Neural cell (in vitro differentiated cells): ENCODE results near the gene SHISA3.

Experiments
- EZH2 ChIP-seq: fragments of 200-600, 300-800 bp; shearing (Covaris generic), sonication (generic); IDR thresholded peaks from 2 replicates; pipeline ENCODE4 v1.6.1; 2014; ENCODE audit warnings: antibody characterized with exemption, low read length, borderline replicate concordance, mild to moderate bottlenecking; ENCODE audit not compliant: insufficient read depth, poor library complexity, severe bottlenecking
- TF ChIP-seq, protein P1 (sequence below): fragments of 450-650 bp; IDR thresholded peaks from 2 replicates; pipeline ENCODE4 v1.5.1; 2014; ENCODE audit warnings: antibody characterized with exemption, mild to moderate bottlenecking, moderate library complexity; ENCODE audit not compliant: poor library complexity, severe bottlenecking
- TF ChIP-seq, protein P2 (sequence below): IDR thresholded peaks from 2 replicates; pipeline ENCODE4 v1.6.1; 2012; ENCODE audit warnings: borderline replicate concordance

DNA sequence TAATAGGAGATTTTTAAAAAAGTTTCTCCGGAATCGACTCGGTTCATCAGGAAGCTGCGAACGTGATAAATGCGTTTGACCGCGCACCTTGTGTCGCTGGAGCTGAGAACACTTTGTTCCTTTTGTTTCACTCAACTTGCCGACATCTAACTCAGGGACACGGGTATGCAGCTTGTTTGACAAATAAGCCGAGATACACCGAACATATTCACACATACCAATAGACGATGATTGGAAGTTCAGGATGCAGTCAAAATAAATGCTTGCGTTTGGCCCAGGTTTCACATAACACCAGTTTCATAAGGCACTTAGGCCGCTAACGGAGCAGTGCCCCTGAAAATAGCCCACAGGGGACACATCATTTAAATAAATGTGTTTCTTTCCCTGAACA is 932 bp upstream of the SHISA3 start:
- TF ChIP-seq, protein P1, sequence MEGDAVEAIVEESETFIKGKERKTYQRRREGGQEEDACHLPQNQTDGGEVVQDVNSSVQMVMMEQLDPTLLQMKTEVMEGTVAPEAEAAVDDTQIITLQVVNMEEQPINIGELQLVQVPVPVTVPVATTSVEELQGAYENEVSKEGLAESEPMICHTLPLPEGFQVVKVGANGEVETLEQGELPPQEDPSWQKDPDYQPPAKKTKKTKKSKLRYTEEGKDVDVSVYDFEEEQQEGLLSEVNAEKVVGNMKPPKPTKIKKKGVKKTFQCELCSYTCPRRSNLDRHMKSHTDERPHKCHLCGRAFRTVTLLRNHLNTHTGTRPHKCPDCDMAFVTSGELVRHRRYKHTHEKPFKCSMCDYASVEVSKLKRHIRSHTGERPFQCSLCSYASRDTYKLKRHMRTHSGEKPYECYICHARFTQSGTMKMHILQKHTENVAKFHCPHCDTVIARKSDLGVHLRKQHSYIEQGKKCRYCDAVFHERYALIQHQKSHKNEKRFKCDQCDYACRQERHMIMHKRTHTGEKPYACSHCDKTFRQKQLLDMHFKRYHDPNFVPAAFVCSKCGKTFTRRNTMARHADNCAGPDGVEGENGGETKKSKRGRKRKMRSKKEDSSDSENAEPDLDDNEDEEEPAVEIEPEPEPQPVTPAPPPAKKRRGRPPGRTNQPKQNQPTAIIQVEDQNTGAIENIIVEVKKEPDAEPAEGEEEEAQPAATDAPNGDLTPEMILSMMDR: no peak
- TF ChIP-seq EZH2: peak; percentile 12
- TF ChIP-seq, protein P2, sequence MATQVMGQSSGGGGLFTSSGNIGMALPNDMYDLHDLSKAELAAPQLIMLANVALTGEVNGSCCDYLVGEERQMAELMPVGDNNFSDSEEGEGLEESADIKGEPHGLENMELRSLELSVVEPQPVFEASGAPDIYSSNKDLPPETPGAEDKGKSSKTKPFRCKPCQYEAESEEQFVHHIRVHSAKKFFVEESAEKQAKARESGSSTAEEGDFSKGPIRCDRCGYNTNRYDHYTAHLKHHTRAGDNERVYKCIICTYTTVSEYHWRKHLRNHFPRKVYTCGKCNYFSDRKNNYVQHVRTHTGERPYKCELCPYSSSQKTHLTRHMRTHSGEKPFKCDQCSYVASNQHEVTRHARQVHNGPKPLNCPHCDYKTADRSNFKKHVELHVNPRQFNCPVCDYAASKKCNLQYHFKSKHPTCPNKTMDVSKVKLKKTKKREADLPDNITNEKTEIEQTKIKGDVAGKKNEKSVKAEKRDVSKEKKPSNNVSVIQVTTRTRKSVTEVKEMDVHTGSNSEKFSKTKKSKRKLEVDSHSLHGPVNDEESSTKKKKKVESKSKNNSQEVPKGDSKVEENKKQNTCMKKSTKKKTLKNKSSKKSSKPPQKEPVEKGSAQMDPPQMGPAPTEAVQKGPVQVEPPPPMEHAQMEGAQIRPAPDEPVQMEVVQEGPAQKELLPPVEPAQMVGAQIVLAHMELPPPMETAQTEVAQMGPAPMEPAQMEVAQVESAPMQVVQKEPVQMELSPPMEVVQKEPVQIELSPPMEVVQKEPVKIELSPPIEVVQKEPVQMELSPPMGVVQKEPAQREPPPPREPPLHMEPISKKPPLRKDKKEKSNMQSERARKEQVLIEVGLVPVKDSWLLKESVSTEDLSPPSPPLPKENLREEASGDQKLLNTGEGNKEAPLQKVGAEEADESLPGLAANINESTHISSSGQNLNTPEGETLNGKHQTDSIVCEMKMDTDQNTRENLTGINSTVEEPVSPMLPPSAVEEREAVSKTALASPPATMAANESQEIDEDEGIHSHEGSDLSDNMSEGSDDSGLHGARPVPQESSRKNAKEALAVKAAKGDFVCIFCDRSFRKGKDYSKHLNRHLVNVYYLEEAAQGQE: no peak
